Measurements from ENCODE around the gene FSIP1.

DNA sequence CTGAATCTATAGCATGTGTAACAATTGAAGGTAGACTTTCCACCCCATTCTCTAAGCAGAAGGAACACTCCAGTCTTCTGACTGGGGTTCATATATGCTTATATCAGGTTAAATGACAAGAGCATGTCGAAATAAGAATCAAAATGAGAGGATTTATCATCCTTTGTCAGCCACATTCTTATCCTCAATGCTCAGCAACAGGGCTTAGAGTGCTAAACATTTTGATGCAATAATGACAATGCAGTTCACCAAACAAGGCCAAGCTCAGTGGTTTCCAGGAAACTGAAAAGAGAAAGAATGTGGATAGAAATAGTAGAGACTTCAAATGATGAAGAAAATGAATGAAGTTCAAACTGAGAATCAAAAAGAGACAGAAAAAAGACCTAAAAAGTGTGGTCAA, 78.0 kb downstream of the FSIP1 start:
- TF ChIP-seq CTCF (IDR thresholded peaks at IDR 0.05; ENCODE audit: low read depth, low read length, poor library complexity, severe bottlenecking) (no peak), EZH2phosphoT487 (IDR thresholded peaks at IDR 0.05; ENCODE audit: borderline replicate concordance, low read length) (no peak)

Data from DOHH2 (cell line).